AML-193 (cell line): ENCODE results near the gene VEGFA.

ENCODE experiments used
- DNase-seq, 2 experiments: peaks; one replicate each; lab custom pipeline; 2025; lab: John Stamatoyannopoulos, UW

VEGFA gene

DNA sequence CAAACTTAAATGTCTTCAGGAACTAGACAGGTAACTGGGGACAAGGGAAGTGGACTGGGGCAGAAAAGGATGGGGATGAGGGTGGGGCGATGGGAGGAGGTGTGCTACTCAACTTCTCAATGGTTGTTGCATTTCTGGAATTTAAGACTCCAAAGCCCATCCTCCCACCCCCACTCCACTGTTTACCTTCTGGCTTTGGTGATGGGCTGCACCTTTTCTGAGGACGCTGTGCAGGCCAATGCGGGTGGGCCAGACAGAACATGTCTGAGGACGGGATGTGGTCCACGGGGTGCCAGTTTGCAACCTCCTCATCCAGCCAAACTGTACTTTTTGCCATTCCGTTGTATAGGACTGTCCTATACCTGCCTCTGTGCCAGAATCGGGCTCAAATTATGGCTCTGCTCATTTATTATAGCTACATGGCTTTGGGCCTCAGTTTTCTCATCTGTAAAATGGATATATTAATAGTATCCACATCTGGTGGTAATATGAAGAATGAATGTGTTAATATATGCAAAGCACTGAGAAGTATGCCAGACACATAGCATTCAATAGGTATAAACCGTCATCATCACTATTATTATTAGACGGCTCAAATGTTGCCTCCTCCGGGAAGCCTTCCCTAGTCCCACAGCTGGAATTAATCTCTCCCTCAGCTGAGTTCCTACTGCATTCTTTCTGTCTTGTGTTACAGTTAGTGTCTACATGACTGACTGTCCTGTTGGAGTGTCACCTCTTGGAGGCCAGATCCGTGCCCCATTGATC, 31.0 kb upstream of the VEGFA start:
- no peak for DNase-seq

DNA sequence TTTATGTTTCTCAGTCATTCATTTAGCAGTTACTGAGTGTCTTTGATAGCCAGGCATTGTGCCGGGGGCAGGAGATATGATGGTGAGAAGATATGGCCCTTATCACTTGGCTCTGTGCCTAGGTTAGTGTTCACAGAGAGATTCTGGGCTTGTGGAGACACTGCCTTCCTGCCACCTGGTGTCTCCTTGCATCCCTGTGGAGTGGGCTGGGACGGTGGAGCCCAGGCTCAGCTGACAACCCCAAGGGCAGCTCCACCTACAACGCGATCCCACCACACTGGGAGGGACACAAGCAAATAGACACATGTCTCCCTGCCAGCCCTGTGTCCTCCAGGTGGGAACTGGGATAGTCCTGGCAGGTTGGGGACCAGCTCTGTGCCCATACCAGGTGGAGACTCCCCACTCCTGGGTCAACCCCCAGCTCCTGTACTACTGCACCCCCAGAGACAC, 30.3 kb upstream of the VEGFA start:
- DNase-seq: no peak

DNA sequence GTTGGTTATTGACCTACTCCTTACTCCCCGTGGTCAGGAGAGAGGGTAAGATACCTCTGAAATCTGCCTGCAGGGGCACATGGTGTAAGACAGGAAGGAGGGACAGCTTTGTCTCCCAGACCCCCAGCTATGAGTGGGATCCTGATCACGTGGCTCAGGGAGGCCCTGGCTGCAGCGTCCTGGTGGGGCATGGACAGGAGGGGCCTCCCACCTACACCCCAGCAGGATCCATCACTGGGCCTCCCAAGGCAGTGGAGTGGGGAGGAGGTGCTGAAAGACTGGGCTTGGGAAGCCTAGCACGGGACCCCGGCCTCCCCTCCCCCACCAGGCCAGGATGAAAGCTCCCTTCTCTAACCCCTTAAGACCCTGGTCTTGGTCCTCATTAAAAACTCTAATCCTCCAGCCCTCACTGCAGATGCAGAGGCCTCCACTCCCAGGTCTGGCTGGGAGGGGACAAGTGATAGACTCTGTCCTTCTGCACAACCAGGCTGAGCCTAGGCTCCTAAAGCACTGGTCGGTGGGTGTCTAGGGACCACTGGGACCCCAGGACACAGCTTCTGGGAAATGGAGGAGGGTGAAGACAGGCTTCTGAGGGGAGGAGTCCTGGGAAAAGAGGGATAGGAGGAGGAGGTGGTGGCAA, 29.6 kb upstream of the VEGFA start:
- DNase-seq: no peak

DNA sequence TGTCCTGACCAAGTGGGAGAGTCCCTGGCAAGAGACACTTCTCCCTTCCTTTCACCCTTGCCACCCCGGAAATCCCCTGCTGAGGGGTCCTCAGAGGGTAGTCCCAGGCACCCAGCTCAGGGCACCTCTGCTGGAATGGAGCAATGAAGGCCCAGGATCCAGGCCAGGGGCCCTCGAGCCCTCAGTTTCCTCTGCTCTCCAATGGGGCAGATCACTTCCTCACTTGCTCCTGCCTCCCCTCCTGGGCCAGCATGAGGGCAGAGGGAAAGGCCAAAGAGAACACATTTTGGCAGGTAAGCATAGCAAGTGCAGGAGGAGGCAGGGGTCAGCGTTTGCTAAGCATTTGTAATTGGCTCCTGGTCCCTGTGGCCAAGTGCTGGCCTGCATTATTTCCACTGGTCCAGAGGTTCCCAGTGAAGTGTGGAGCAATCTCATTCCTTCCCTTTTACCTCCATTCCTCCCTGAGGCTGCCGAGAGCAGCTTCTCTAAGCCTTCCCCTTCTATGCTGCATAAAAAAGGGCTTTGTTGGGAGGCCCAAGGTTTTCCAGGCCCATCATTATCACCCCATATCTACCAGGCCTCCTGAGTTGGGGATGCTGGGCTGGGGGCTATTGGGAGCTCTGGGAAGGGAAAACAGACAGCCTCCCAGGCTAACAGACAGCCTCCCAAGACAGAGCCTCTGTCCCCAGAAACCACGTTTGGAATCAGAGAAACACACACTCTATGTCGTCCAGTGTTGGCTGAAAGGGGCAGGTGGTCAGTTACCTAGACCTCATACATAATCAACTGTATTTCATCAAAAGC, 28.8 kb upstream of the VEGFA start:
- DNase-seq: no peak

DNA sequence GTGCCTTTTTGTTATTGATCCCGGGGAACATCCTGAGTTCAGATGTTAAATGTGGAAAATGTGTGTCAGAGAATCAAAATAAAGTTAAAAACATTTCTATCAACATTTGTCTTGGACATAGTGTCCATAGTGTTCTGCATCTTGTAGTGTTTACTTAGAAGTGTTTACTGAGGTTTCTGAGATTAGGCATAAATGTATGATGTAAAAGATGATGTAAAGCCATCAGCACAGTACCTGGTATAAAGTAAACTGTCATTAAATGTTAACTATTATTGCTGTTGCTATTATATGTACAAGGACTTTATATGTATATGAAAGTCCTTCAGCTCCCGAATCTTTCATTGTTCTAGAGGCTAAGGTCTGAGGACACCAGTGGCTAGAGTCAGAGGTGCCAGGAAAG, 28.2 kb upstream of the VEGFA start:
- DNase-seq: no peak

DNA sequence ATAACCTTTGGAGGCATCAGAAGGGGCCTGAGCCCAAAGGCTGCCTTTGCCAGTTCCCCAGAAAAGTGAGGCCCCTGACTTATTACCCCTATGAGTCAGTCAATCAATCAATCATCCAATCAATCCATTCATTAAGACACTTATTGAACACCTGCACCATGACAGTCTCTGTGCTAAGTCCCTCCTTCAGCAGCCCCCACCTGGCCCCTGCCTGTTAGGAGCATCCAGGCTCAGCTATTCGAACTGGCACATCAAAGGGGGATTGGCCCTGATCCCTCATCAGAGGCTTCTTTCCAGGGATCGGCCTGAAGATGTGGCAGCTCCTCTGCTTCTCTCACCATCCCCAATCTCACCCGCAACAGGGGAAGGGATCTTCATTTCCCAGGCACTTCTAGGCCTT, 27.7 kb upstream of the VEGFA start:
- no peak for DNase-seq

DNA sequence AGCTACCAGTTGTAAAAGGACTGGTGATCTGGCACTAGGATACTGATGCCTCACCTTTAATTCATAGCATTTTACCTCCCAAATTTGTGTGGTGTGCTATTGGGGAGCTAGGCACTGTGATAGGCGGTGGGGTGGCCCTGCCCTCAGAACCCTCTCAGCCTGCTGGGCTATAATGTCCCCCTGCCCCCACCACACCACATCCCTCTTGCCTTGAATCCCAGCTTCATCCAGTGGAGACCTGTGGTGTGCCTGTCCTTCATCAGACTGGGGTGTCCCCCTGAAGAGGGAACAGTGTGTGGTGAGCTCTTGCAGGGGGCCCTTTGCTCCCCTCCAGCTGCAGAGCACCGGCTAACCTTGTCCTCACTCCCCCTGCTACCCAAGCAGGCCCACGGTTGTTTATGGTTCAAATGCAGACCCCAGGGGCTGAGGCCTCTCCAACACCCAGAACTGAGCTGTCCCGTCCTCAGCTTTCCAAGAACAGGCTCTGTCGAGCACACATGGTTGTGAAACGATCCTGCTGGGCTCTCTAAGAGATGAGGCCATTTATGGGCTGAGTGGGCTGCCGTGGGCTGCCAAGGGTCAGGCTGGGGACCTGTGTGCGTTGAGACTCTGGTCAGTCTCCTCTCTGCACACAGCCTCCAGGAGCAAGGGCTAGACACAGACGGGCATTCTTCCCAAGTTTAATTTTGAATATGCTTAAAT, 26.9 kb upstream of the VEGFA start:
- DNase-seq: no peak

DNA sequence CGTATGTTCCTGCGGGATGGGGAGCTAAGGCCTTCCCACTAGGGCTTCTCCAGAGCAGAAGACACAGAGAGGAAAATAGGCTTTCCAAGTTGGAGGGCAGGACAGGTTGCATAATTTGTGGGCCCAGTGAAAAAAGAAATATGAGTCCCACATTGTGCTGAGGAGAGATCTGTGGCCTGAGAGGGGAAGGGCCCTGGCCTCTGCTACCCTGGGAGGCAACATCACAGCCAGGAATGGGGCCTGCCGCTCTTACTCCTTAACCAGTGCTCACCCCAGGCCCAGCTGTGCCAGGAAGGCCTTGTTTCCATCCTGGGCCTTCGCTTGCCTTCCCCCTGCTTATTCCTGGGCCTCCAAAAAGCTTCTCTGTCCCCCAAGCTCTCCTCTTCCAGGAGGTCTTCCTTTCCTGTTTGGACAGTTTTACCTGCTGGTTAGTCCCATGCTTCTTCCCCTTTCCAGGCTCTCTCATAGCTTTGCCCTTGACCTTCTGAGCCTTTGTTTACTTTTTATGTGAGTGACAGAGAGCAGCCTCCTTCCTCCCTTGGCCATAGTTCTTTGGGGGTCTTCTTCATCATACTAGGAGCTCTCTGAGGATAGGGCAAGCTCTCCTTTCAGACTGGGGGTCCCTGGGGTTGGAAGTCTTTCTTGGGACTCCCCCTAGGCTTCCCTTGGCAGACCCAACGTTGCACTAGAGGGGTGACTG, 26.2 kb upstream of the VEGFA start:
- no peak for DNase-seq

DNA sequence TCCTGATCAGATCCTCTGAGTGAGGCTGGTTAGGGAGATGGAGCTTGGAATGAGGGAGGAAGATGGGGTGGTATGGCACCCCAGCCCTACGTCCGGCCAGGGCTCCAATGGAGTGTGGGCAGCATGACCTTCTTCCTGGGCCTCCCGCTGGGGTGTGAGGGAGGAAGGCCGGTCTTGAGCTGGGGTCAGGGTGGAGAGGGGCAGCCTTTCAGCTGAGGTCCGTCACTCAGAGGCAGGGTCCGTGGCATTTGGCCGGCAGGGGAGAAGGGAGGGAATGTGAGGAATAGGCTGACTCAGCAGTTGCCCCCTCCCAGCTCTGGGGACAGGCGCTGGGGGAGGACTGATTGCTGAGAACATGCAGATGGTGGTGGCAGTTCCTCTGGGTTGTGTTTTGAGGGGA, 25.5 kb upstream of the VEGFA start:
- DNase-seq: no peak

DNA sequence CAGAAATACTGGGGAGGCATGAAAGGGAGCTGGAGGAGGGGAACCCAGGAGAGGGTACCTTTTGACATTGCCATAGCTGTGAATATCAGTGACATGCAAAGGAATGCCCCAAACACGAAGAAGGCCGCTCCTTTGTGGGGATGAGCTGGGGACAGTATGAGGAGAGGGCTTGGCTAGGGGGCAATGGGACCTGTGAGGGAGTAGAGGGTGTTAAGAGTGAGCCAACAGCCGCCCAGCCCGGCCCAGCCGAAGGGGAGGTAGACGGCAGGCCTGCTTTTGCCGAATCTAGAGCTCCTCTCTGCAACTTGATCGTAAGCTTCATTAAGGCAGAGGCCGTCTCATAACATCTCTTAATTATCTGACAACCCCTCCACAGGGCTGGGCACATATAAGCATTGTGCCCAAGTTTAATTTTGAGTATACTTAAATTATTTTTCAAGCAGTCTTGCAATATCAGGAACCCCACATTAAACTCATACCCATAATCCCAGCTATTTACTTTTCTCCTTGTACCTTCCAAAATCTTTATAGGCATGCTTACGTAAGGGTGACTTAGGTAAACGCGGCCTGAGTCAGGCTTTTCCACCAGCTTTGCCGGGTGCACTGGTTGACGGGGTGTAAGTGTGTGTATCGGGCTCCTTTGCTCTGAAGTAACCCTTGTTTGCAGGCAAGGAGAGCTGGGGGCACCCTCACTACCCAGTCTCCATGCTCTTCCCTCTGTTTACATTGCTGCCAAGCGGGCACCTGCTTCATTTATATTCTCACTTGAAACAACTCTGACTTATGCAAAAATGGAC, 24.9 kb upstream of the VEGFA start:
- DNase-seq: no peak

DNA sequence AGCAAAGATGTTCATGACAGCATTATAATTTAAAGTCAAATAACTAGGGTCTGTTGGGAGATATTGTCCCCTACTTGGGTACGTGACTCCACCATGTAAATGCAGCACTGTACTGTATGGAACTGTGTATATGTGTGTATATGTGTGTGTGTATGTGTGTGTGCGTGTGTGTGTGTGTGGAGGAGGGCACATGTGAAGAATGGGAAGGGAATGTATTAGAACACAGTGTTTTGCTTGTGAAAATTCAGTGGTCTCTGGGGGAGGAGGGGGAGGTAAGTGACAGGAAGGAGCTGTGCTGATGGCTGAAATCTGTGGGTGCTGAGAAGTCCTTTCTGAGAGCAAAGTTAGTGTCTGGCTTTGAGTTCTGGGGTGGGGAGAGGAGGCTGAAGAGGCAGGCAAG, 23.9 kb upstream of the VEGFA start:
- DNase-seq: no peak

DNA sequence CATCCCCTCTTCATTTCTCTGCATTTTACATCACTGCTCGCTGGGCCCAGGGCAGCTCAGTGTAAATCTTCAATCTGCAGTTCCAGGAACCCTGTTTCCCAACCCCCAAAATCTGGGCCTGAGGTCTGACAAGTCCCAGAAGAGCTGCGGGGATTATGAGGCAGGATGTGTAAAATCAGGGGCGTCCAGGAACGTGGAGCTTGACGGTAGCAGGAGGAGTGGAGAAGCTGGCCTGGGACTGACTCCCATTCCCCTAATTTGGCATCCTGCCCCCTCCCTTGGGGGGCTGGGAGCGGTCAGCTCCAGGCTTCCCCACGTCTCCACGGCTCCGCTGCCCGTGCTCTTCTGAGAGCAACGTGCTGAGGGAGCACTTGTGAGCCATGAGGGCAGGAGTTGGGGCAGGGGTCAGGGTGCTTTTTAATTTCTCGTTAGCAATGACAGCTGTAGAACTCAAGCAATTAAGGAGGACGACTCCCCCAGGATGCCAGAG, 23.4 kb upstream of the VEGFA start:
- no peak for DNase-seq

DNA sequence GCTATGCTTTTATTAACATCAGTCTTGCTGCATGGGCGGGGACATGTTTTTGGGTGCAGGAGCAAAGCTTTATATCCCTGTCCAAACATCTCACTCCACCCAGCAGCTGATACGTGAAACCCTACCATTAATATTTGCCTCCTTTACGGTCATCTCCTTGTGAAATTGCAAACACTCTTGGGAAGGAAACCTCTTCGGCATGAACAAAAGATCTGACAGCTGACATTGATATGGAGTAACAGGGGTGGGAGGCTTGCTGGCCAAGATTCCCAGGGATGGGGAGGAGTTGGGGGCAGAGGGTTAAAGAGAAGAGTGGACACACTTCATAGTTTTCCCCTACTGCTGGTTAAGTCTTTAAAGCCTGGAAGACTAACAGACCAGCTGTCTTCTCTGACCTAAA, 22.2 kb upstream of the VEGFA start:
- DNase-seq: no peak

DNA sequence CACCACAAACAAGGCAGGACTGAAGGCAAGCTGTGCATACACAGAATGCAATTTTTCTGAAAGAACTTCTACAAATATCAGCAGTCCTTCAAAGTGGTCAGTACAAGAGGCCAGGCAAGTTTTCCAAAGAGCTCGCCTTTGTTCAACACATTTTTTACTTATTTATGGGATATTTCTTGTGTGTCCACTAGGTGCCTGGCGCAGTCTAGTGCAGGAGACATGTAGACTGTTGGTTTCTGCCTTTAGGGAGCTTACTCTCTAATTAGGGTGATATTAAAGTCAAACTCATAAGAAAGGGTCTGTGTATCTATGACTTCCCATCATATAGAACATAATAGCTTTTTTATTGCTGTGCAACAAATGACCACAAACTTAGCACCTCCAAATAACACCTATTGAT, 21.2 kb upstream of the VEGFA start:
- DNase-seq: no peak

DNA sequence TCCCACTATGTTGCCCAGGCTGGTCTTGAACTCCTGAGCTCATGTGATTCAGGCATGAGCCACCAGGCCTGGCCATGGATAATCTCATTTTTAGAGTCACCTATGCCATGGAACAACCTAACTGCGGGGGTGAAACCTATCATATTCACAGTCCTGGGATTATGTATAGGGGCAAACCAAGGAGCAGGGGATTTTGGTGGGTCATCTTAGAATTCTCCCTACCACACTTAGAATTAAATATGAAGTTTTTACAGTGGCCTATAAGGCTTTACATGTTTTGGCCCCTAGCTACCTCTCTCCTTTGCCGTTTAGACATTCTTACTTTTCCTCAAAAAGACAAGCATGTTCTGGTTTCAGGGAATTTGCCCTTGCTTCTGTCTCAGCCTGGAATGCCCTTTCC, 20.6 kb upstream of the VEGFA start:
- DNase-seq: no peak

DNA sequence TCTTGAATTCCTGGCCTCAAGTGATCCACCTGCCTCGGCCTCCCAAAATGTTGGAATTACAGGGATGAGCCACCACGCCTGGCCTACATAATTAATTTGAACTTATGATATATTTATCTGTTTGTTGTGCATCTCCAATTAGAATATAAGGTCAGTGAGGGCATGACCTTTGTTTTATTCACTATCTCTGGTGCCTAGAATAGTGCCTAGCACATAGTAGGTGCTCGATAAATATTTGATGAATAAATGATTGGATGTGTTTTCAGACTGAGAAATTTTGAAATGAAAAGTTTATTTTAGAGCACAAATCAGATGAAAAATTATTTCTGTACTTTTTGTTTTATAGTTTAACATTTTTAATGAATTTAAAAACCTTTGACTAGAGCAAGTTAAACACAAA, 19.4 kb upstream of the VEGFA start:
- DNase-seq: no peak

DNA sequence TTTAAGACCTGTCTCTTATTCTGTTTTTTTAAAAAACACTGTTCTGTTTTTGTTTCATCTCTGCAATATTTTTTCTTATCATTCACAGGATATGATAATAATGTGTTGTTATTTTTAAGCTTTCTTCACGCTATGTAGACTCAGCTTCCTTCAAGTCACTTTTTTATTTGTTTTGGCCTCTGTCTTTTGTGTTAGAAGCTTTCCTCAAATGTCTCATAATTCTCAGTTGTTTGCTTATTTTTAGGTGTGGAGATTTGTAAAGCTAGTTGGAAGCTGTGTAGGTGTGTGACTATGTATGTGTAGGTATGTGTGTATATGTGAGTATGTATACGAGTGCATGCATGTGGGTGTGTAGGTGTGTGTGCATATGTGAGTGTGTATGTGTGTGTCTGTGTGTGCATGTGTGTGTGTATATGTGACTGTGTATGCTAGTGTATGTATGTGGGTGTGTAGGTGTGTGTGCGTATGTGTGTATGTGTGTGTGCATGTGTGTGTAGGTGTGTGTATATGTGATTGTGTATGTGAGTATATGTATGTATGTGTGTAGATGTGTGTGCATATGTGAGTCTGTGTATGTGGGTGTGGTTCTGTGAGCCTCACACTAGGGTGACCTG, 16.3 kb upstream of the VEGFA start:
- no peak for DNase-seq

DNA sequence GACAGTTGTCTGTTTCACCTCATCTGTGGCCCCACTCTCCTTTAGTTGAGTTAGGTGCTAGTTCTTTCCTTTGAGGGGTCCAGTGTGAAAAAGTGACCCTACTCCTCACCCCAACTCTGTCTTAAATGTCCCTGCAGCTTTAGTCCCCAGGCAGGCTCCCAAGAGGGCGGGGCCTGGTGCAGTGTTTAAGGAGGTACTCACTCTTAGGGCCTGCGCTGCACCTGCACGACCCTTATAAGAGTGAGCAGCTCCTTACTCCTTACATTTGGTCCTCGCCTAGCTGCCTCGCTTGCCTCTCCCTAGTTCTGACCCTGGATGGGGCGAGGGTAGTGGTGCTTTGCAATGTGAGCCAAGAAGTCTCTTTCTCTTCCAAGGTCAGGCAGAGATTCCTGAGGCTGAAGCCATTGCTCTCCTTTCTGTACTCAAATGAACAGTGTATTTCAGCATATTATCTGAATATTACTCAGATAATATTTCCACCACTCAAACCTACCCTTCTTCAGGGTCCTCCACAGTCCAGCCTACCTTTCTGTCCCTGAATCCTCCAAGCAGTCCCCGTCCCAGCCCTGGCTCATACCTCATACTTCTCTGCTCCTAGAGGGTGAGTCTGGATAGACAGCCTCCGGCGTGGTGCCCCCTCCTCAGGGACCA, 11.9 kb upstream of the VEGFA start:
- DNase-seq: no peak

DNA sequence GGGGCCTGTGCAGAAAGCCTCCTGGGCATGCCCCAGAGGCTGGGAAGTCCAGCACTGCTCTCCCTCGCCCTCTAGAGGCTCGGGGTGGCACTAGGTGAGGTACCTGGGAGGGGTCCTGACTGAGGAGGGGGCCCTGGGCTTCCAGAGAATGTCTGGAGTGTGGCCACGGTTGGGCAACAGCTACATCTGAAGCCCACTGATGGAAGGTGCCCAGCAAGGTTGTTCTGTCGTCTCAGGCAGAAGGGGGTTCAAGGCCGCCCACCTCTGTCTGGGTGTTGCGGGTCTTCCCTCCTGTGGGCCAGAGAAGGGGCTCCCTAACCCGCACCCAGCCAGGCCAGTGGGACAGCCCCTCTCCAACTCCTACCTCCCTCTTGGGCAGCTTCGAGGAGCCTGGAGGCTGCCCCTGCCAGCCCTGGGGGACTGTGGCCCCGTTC, 11.4 kb upstream of the VEGFA start:
- peak in 1 of 2 experiments; percentile 47 for DNase-seq
